Measurements from ENCODE around the gene FBXO47.

- TF ChIP-seq, protein P1, sequence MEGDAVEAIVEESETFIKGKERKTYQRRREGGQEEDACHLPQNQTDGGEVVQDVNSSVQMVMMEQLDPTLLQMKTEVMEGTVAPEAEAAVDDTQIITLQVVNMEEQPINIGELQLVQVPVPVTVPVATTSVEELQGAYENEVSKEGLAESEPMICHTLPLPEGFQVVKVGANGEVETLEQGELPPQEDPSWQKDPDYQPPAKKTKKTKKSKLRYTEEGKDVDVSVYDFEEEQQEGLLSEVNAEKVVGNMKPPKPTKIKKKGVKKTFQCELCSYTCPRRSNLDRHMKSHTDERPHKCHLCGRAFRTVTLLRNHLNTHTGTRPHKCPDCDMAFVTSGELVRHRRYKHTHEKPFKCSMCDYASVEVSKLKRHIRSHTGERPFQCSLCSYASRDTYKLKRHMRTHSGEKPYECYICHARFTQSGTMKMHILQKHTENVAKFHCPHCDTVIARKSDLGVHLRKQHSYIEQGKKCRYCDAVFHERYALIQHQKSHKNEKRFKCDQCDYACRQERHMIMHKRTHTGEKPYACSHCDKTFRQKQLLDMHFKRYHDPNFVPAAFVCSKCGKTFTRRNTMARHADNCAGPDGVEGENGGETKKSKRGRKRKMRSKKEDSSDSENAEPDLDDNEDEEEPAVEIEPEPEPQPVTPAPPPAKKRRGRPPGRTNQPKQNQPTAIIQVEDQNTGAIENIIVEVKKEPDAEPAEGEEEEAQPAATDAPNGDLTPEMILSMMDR (IDR thresholded peaks at IDR 0.05), result no peak
- no peak for TF ChIP-seq POLR2A (IDR thresholded peaks at IDR 0.05)
Measured at GRCh38 chr17:38958756-38959155, 8.4 kb downstream of the FBXO47 start.
